ENCODE results near the gene LRTM1.

Gene LRTM1

DNA sequence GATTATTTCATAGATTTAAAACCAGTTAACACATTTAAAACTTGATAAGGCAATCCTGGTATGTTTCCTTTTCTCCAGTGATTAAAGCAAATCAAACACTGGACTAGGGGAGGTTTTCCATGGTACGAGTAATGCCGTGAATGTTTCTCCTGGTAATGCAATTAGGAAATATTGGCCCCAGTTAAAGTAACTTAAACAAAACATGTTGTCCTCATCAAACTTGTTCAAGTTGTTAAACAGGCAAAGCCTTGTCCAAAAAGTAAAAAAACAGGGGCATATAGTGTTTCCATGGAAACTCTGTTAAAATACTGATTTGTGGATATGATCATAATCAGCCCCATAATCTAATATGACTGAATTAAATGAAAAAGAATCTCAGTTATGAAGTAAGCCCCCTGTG, 13.1 kb upstream of the LRTM1 start:
- TF ChIP-seq, protein P1, sequence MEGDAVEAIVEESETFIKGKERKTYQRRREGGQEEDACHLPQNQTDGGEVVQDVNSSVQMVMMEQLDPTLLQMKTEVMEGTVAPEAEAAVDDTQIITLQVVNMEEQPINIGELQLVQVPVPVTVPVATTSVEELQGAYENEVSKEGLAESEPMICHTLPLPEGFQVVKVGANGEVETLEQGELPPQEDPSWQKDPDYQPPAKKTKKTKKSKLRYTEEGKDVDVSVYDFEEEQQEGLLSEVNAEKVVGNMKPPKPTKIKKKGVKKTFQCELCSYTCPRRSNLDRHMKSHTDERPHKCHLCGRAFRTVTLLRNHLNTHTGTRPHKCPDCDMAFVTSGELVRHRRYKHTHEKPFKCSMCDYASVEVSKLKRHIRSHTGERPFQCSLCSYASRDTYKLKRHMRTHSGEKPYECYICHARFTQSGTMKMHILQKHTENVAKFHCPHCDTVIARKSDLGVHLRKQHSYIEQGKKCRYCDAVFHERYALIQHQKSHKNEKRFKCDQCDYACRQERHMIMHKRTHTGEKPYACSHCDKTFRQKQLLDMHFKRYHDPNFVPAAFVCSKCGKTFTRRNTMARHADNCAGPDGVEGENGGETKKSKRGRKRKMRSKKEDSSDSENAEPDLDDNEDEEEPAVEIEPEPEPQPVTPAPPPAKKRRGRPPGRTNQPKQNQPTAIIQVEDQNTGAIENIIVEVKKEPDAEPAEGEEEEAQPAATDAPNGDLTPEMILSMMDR (conservative IDR thresholded peaks at IDR 0.05) = no peak

GRCh38 chr3:54939557-54940300, 11.9 kb upstream of the LRTM1 start:
- TF ChIP-seq, protein P1 (conservative IDR thresholded peaks at IDR 0.05) = no peak
- H3K27ac ChIP-seq = no peak overlapping the region

More for the DNA sequence above, 13.1 kb upstream of the LRTM1 start:
- no peak overlapping the region for H3K27ac ChIP-seq

DNA sequence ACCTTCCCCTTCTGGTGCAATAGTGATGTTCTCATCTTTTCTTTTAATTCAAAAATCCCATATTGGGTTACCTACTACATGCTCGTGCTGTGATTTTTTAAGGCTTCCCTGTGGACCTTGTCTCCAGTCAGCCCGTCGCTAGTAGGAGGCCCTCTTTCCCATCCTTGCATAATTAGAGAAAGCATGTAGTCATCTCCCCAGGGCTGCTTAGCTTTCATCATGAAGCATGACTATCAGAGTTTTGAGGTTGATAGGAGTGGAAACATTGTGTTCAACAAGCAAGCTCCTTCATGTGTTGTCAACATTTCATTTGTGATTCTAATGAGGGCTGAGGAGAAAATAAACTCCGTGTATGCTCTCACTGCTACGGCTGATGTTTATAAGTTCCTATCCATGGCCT, 8.7 kb upstream of the LRTM1 start:
- TF ChIP-seq, protein P1 (conservative IDR thresholded peaks at IDR 0.05) = no peak
- no peak overlapping the region for H3K27ac ChIP-seq

- no peak overlapping the region for H3K27ac ChIP-seq
- TF ChIP-seq, protein P1 (conservative IDR thresholded peaks at IDR 0.05) = no peak
Observed at GRCh38 chr3:54935869-54936268, 8.0 kb upstream of the LRTM1 start.

GRCh38 chr3:54932606-54933005, 4.7 kb upstream of the LRTM1 start:
- H3K27ac ChIP-seq = no peak overlapping the region
- TF ChIP-seq, protein P1 (conservative IDR thresholded peaks at IDR 0.05) = no peak

DNA sequence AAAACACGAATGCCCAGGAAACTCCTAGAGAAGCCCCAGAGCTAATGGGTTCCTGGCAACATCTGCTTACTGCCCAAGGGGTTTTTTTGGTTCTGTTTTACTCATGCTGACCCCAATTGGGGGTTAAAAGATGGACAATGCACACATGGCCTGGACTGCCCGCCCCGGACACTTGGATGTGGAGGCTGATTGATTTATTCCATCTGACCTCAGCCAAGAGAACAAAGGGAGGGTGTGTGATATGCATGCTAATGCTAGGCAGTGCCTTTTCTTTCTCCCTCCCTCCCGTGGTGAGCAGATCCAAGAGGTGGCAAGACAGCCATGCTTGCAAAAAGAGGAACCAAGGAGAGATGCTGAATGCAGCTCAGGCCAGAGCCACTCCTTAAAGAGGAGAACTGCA, 3.3 kb upstream of the LRTM1 start:
- TF ChIP-seq, protein P1 (conservative IDR thresholded peaks at IDR 0.05) = no peak
- H3K27ac ChIP-seq = no peak overlapping the region

DNA sequence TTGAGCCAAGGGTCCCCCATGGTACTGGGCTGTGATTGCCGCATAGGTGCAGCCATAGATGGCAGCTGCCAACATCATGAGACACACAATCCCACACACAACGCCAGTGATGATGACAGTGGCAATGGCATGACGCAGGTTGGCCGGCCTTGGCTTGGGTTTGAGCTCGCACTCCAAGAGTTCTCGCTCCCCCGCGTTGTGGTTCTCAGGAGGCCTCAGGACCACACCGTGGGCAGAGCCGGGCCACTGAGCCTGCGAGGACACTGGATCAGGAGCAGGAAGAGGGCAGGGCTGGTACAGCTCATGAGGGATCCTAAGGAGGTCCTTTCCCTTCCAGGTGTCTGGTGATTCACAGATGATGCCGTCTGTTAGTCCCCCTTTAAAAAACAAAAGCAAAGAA, 9.3 kb downstream of the LRTM1 start:
- TF ChIP-seq, protein P1 (conservative IDR thresholded peaks at IDR 0.05) = no peak
- H3K27ac ChIP-seq = no peak overlapping the region

All from VCaP (cell line).